ENCODE results near the gene RBM28.

The RBM28 gene

DNA sequence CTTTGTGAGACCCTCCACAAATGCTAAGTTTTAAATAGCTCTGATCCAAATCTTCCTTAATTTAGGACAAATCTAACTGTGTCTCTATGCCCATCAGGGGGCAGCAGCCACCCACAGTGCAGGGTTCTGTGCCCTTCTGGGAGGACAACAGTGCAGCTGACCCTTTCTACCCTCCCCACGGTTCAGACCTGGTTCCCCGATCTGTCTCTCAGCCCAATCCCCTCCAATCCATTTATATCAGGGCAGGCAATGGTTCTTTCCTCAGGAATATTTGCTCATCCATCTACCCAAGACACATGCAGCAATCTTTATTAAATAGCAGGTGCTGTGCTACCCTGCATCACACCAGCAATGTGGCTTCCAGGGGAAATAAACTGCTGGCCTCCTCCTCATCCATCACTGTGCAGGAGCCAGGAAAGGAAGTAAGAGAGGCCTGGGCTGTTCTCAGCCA lies 4.0 kb upstream of the RBM28 start:
- peaks cover 1% of the 10 kb centered on the region for H3K79me1 ChIP-seq (replicated peaks; ENCODE audit: low read length, poor library complexity, severe bottlenecking)
- no peak overlapping the region for H2BK15ac ChIP-seq (ENCODE audit: low read depth, poor library complexity, severe bottlenecking)
- H3K9ac ChIP-seq (ENCODE audit: low read length) = no peak overlapping the region
- no peaks in the 10 kb centered on the region for H3K9me3 ChIP-seq (ENCODE audit: control insufficient read depth, low read length)
- no peak overlapping the region for H3K18ac ChIP-seq (ENCODE audit: low read depth in 1 of 2, low read length in 2 of 2)
- no peak overlapping the region for H4K91ac ChIP-seq (ENCODE audit: low read length)
- no peak overlapping the region for H2AK5ac ChIP-seq (ENCODE audit: low read length, severe bottlenecking)
- no peak overlapping the region for H2BK120ac ChIP-seq (ENCODE audit: low read depth, low read length)
- H4K8ac ChIP-seq (ENCODE audit: low read length) = no peak overlapping the region
- no peak overlapping the region for H2BK12ac ChIP-seq (ENCODE audit: low read length in 2 of 2)
- H2BK5ac ChIP-seq (ENCODE audit: low read depth, low read length, poor library complexity, severe bottlenecking) = no peak overlapping the region
- H3K27me3 ChIP-seq (ENCODE audit: control insufficient read depth in 1 of 2, insufficient read depth in 1 of 2, low read length in 2 of 2) = peaks cover 36 to 48% of the 10 kb centered on the region in 2 experiments
- peak; percentile 63 for DNase-seq
- WGBS = 21% methylated on average over 2 of the region's 2 CpGs
- no peak overlapping the region for H3K27ac ChIP-seq (ENCODE audit: low read length, poor library complexity, severe bottlenecking)
- no peak overlapping the region for H3K4me2 ChIP-seq (ENCODE audit: low read length, poor library complexity, severe bottlenecking)
- H3K23ac ChIP-seq (ENCODE audit: low read length in 2 of 2) = no peak overlapping the region
- no peak overlapping the region for H2AFZ ChIP-seq (ENCODE audit: low read depth, low read length)
- no peak overlapping the region for H3K14ac ChIP-seq (ENCODE audit: low read length in 2 of 2)
- peaks cover 6% of the 10 kb centered on the region for H3K4me1 ChIP-seq (ENCODE audit: control insufficient read depth, insufficient read depth, low read depth, low read length)
- H3K4me3 ChIP-seq (ENCODE audit: insufficient read depth in 1 of 2, low read depth in 1 of 2, low read length in 2 of 2) = no peak overlapping the region
- H3K36me3 ChIP-seq (ENCODE audit: control insufficient read depth in 1 of 2, insufficient read depth in 2 of 2, low read depth in 1 of 2, low read length in 2 of 2) = no peaks in the 10 kb centered on the region
- H3K4ac ChIP-seq (ENCODE audit: low read depth in 1 of 2, low read length in 2 of 2) = no peak overlapping the region

DNA sequence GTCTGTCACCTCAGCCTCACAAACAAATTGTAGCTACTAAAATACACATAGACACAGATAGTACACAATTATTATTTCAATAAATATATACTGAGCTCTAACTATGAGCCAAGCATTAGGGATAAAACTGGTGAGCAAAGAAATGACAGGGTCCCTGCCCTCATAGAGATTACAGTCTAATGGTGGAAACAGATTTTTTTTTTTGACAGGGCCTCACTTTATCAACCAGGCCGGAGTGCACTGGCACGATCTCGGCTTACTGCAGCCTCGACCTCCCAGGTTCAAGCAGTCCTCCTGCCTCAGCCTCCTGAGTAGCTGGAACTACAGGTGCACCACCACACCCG lies 695 bp upstream of the RBM28 start:
- Histone ChIP-seq H3K4me1 (ENCODE audit: control insufficient read depth, insufficient read depth, low read depth, low read length) (peaks cover 2% of the 10 kb centered on the region), H3K27me3 (ENCODE audit: control insufficient read depth in 1 of 2, insufficient read depth in 1 of 2, low read length in 2 of 2) (peaks cover 17 to 18% of the 10 kb centered on the region in 2 experiments), H3K9ac (ENCODE audit: low read length) (peak overlapping the region; percentile 97), H3K23ac (ENCODE audit: low read length in 2 of 2) (no peak overlapping the region), H3K14ac (ENCODE audit: low read length in 2 of 2) (no peak overlapping the region), H3K79me1 (replicated peaks; ENCODE audit: low read length, poor library complexity, severe bottlenecking) (peaks cover 16% of the 10 kb centered on the region), H2BK15ac (ENCODE audit: low read depth, poor library complexity, severe bottlenecking) (no peak overlapping the region), H2BK120ac (ENCODE audit: low read depth, low read length) (no peak overlapping the region), H4K91ac (ENCODE audit: low read length) (no peak overlapping the region), H3K18ac (ENCODE audit: low read depth in 1 of 2, low read length in 2 of 2) (no peak overlapping the region), H3K4me2 (ENCODE audit: low read length, poor library complexity, severe bottlenecking) (no peak overlapping the region), H3K9me3 (ENCODE audit: control insufficient read depth, low read length) (no peaks in the 10 kb centered on the region), H3K36me3 (ENCODE audit: control insufficient read depth in 1 of 2, insufficient read depth in 2 of 2, low read depth in 1 of 2, low read length in 2 of 2) (peaks cover 0 to 8% of the 10 kb centered on the region in 2 experiments), H3K4ac (ENCODE audit: low read depth in 1 of 2, low read length in 2 of 2) (no peak overlapping the region), H2BK5ac (ENCODE audit: low read depth, low read length, poor library complexity, severe bottlenecking) (no peak overlapping the region), H2AK5ac (ENCODE audit: low read length, severe bottlenecking) (no peak overlapping the region), H3K27ac (ENCODE audit: low read length, poor library complexity, severe bottlenecking) (no peak overlapping the region), H3K4me3 (ENCODE audit: insufficient read depth in 1 of 2, low read depth in 1 of 2, low read length in 2 of 2) (no peak overlapping the region), H2AFZ (ENCODE audit: low read depth, low read length) (no peak overlapping the region), H2BK12ac (ENCODE audit: low read length in 2 of 2) (no peak overlapping the region), H4K8ac (ENCODE audit: low read length) (no peak overlapping the region)
- no peak for DNase-seq
- 94% methylated on average over 5 of the region's 5 CpGs for WGBS

GRCh38 chr7:128341733-128342132 lies 2.0 kb downstream of the RBM28 start:
- peak overlapping the region; percentile 97 for H3K9ac ChIP-seq (ENCODE audit: low read length)
- no peak overlapping the region for H4K91ac ChIP-seq (ENCODE audit: low read length)
- no peak overlapping the region for H3K23ac ChIP-seq (ENCODE audit: low read length in 2 of 2)
- H2BK15ac ChIP-seq (ENCODE audit: low read depth, poor library complexity, severe bottlenecking) = no peak overlapping the region
- H3K4ac ChIP-seq (ENCODE audit: low read depth in 1 of 2, low read length in 2 of 2) = no peak overlapping the region
- H3K18ac ChIP-seq (ENCODE audit: low read depth in 1 of 2, low read length in 2 of 2) = no peak overlapping the region
- H3K14ac ChIP-seq (ENCODE audit: low read length in 2 of 2) = no peak overlapping the region
- H3K4me1 ChIP-seq (ENCODE audit: control insufficient read depth, insufficient read depth, low read depth, low read length) = peaks cover 2% of the 10 kb centered on the region
- no peak for DNase-seq
- H3K4me3 ChIP-seq (ENCODE audit: insufficient read depth in 1 of 2, low read depth in 1 of 2, low read length in 2 of 2) = peak overlapping the region in 1 of 2 experiments; percentile 94
- peaks cover 7 to 33% of the 10 kb centered on the region in 2 experiments for H3K36me3 ChIP-seq (ENCODE audit: control insufficient read depth in 1 of 2, insufficient read depth in 2 of 2, low read depth in 1 of 2, low read length in 2 of 2)
- no peak overlapping the region for H2AFZ ChIP-seq (ENCODE audit: low read depth, low read length)
- no peak overlapping the region for H2BK120ac ChIP-seq (ENCODE audit: low read depth, low read length)
- H4K8ac ChIP-seq (ENCODE audit: low read length) = no peak overlapping the region
- WGBS = 96% methylated on average over 6 of the region's 6 CpGs
- peaks cover 21% of the 10 kb centered on the region for H3K79me1 ChIP-seq (replicated peaks; ENCODE audit: low read length, poor library complexity, severe bottlenecking)
- H2AK5ac ChIP-seq (ENCODE audit: low read length, severe bottlenecking) = no peak overlapping the region
- H3K4me2 ChIP-seq (ENCODE audit: low read length, poor library complexity, severe bottlenecking) = no peak overlapping the region
- H3K9me3 ChIP-seq (ENCODE audit: control insufficient read depth, low read length) = no peaks in the 10 kb centered on the region
- H3K27me3 ChIP-seq (ENCODE audit: control insufficient read depth in 1 of 2, insufficient read depth in 1 of 2, low read length in 2 of 2) = no peaks in the 10 kb centered on the region
- no peak overlapping the region for H2BK12ac ChIP-seq (ENCODE audit: low read length in 2 of 2)
- no peak overlapping the region for H3K27ac ChIP-seq (ENCODE audit: low read length, poor library complexity, severe bottlenecking)
- no peak overlapping the region for H2BK5ac ChIP-seq (ENCODE audit: low read depth, low read length, poor library complexity, severe bottlenecking)

DNA sequence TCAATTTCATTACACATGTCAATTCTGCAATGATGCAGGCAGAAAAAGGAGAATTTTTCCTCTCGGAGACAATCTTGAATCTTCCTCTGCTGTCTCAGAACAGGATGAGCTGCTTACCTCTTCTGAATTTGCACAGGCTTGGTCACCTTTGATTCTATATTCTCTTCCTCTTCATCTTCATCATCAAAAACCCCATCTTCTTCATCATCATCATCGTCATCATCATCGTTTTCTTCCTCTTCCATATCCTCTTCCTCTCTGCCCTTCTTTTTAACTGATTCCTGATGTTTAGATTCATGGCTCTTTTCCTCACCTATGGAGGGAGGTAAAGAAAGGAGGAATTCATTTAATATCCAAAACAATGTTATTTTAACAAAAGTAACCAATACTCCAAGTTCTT lies 8.0 kb downstream of the RBM28 start:
- Histone ChIP-seq H3K4ac (ENCODE audit: low read depth in 1 of 2, low read length in 2 of 2) (no peak overlapping the region), H4K91ac (ENCODE audit: low read length) (no peak overlapping the region), H3K9me3 (ENCODE audit: control insufficient read depth, low read length) (no peaks in the 10 kb centered on the region), H2BK120ac (ENCODE audit: low read depth, low read length) (no peak overlapping the region), H2AFZ (ENCODE audit: low read depth, low read length) (no peak overlapping the region), H3K36me3 (ENCODE audit: control insufficient read depth in 1 of 2, insufficient read depth in 2 of 2, low read depth in 1 of 2, low read length in 2 of 2) (peaks cover 24 to 86% of the 10 kb centered on the region in 2 experiments), H3K79me1 (replicated peaks; ENCODE audit: low read length, poor library complexity, severe bottlenecking) (peaks cover 21% of the 10 kb centered on the region), H3K27ac (ENCODE audit: low read length, poor library complexity, severe bottlenecking) (no peak overlapping the region), H2BK5ac (ENCODE audit: low read depth, low read length, poor library complexity, severe bottlenecking) (no peak overlapping the region), H4K8ac (ENCODE audit: low read length) (no peak overlapping the region), H3K4me3 (ENCODE audit: insufficient read depth in 1 of 2, low read depth in 1 of 2, low read length in 2 of 2) (no peak overlapping the region), H3K4me1 (ENCODE audit: control insufficient read depth, insufficient read depth, low read depth, low read length) (no peaks in the 10 kb centered on the region), H3K4me2 (ENCODE audit: low read length, poor library complexity, severe bottlenecking) (no peak overlapping the region), H3K27me3 (ENCODE audit: control insufficient read depth in 1 of 2, insufficient read depth in 1 of 2, low read length in 2 of 2) (no peaks in the 10 kb centered on the region), H3K9ac (ENCODE audit: low read length) (no peak overlapping the region), H3K14ac (ENCODE audit: low read length in 2 of 2) (no peak overlapping the region), H2AK5ac (ENCODE audit: low read length, severe bottlenecking) (no peak overlapping the region), H2BK12ac (ENCODE audit: low read length in 2 of 2) (no peak overlapping the region), H3K23ac (ENCODE audit: low read length in 2 of 2) (no peak overlapping the region), H2BK15ac (ENCODE audit: low read depth, poor library complexity, severe bottlenecking) (no peak overlapping the region), H3K18ac (ENCODE audit: low read depth in 1 of 2, low read length in 2 of 2) (no peak overlapping the region)
- WGBS = 95% methylated on average over 3 of the region's 3 CpGs
- DNase-seq = no peak
